ENCODE measurements around the gene MARCO.

The MARCO gene

GRCh38 chr2:118923371-118923770, 18.6 kb upstream of the MARCO start:
- TF ChIP-seq SIN3A (IDR thresholded peaks at IDR 0.05; ENCODE audit: borderline replicate concordance, insufficient read depth, low read length) (no peak), TAF1 (IDR thresholded peaks at IDR 0.05; ENCODE audit: borderline replicate concordance, insufficient read depth, low read length) (no peak), POLR2AphosphoS5 (IDR thresholded peaks at IDR 0.05; ENCODE audit: low read depth, low read length) (no peak), FOXP2 (optimal IDR thresholded peaks at IDR 0.05; ENCODE audit: borderline replicate concordance, extremely low read depth, extremely low read length, insufficient read depth) (no peak), REST (IDR thresholded peaks at IDR 0.05; ENCODE audit: insufficient read depth in 1 of 2, low read depth in 2 of 2, low read length in 2 of 2) (no peak)

- no peak for TF ChIP-seq REST (IDR thresholded peaks at IDR 0.05; ENCODE audit: insufficient read depth in 1 of 2, low read depth in 2 of 2, low read length in 2 of 2)
- TF ChIP-seq FOXP2 (optimal IDR thresholded peaks at IDR 0.05; ENCODE audit: borderline replicate concordance, extremely low read depth, extremely low read length, insufficient read depth), result no peak
- no peak for TF ChIP-seq POLR2AphosphoS5 (IDR thresholded peaks at IDR 0.05; ENCODE audit: low read depth, low read length)
- no peak for TF ChIP-seq SIN3A (IDR thresholded peaks at IDR 0.05; ENCODE audit: borderline replicate concordance, insufficient read depth, low read length)
- TF ChIP-seq TAF1 (IDR thresholded peaks at IDR 0.05; ENCODE audit: borderline replicate concordance, insufficient read depth, low read length), result no peak
Measured at GRCh38 chr2:118925476-118925875, 16.5 kb upstream of the MARCO start.

GRCh38 chr2:118925981-118926380, 16.0 kb upstream of the MARCO start:
- TF ChIP-seq POLR2AphosphoS5 (IDR thresholded peaks at IDR 0.05; ENCODE audit: low read depth, low read length) (no peak), FOXP2 (optimal IDR thresholded peaks at IDR 0.05; ENCODE audit: borderline replicate concordance, extremely low read depth, extremely low read length, insufficient read depth) (no peak), SIN3A (IDR thresholded peaks at IDR 0.05; ENCODE audit: borderline replicate concordance, insufficient read depth, low read length) (no peak), TAF1 (IDR thresholded peaks at IDR 0.05; ENCODE audit: borderline replicate concordance, insufficient read depth, low read length) (no peak), REST (IDR thresholded peaks at IDR 0.05; ENCODE audit: insufficient read depth in 1 of 2, low read depth in 2 of 2, low read length in 2 of 2) (no peak)

- TF ChIP-seq FOXP2 (optimal IDR thresholded peaks at IDR 0.05; ENCODE audit: borderline replicate concordance, extremely low read depth, extremely low read length, insufficient read depth) (no peak), TAF1 (IDR thresholded peaks at IDR 0.05; ENCODE audit: borderline replicate concordance, insufficient read depth, low read length) (no peak), POLR2AphosphoS5 (IDR thresholded peaks at IDR 0.05; ENCODE audit: low read depth, low read length) (no peak), SIN3A (IDR thresholded peaks at IDR 0.05; ENCODE audit: borderline replicate concordance, insufficient read depth, low read length) (no peak), REST (IDR thresholded peaks at IDR 0.05; ENCODE audit: insufficient read depth in 1 of 2, low read depth in 2 of 2, low read length in 2 of 2) (no peak)
Measured at GRCh38 chr2:118929059-118929458, 12.9 kb upstream of the MARCO start.

- TF ChIP-seq POLR2AphosphoS5 (IDR thresholded peaks at IDR 0.05; ENCODE audit: low read depth, low read length), result no peak
- no peak for TF ChIP-seq FOXP2 (optimal IDR thresholded peaks at IDR 0.05; ENCODE audit: borderline replicate concordance, extremely low read depth, extremely low read length, insufficient read depth)
- no peak for TF ChIP-seq REST (IDR thresholded peaks at IDR 0.05; ENCODE audit: insufficient read depth in 1 of 2, low read depth in 2 of 2, low read length in 2 of 2)
- TF ChIP-seq TAF1 (IDR thresholded peaks at IDR 0.05; ENCODE audit: borderline replicate concordance, insufficient read depth, low read length), result no peak
- no peak for TF ChIP-seq SIN3A (IDR thresholded peaks at IDR 0.05; ENCODE audit: borderline replicate concordance, insufficient read depth, low read length)
Measured at GRCh38 chr2:118932949-118933348, 9.0 kb upstream of the MARCO start.

All from PFSK-1 (cell line).